BLaER1 treated with 17β-estradiol and CSF1 and Interleukin-3, amounts not matched to agents 10 nM and 100 nM (cell line): ENCODE data around the gene DMD.

Experiments
- H3K27ac ChIP-seq, 11 experiments: shearing (Covaris generic); formaldehyde crosslinking; 2 replicates each; pipeline ENCODE4 v1.8.1; 2022
- H3K27me3 ChIP-seq, 11 experiments: shearing (Covaris generic); formaldehyde crosslinking; 2 replicates each; pipeline ENCODE4 v1.8.1; 2022
- H3K36me3 ChIP-seq, 11 experiments: shearing (Covaris generic); formaldehyde crosslinking; 2 replicates each; pipeline ENCODE4 v1.8.1; 2022
- H3K4me1 ChIP-seq, 10 experiments: shearing (Covaris generic); formaldehyde crosslinking; 2 replicates each; pipeline ENCODE4 v1.8.1; 2022
- H3K4me2 ChIP-seq, 11 experiments: shearing (Covaris generic); formaldehyde crosslinking; 2 replicates each; pipeline ENCODE4 v1.8.1; 2022
- H3K4me3 ChIP-seq, 10 experiments: shearing (Covaris generic); formaldehyde crosslinking; 2 replicates each; pipeline ENCODE4 v1.8.1; 2022
- H3K9ac ChIP-seq, 11 experiments: shearing (Covaris generic); formaldehyde crosslinking; 2 replicates each; pipeline ENCODE4 v1.8.1; 2022
- H3K9me3 ChIP-seq, 11 experiments: shearing (Covaris generic); formaldehyde crosslinking; replicated peaks in 1 of 11; 2 replicates each; pipeline ENCODE4 v1.8.1; 2022
- H4K20me1 ChIP-seq, 11 experiments: shearing (Covaris generic); formaldehyde crosslinking; 2 replicates each; pipeline ENCODE4 v1.8.1; 2022
- Cebpa-rat ChIP-seq, 11 experiments: shearing (Covaris generic); IDR thresholded peaks; 2 replicates each; pipeline ENCODE4 v1.8.1; 2022

The DMD gene

DNA sequence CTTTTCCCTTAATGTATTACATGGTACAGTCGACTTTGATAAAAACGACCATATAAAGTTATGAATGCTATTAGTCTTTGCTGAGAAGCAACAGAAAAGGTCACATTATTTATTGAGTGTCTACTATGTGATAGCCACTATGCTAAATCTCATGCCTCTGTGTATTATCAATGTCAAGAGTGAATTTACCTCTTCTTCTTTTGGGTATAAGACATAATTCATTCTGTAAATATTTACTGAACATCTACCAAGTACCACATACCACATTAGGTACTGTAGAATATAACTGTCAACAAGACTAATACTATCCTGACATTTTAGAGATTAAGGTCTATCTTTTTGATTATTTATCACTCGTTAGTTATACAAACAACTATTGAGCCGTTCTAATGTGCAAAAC, 1870.8 kb downstream of the DMD start:
- peaks cover 0 to 4% (median 0%) of the 10 kb centered on the region in 11 experiments; a peak in 1 of 22 replicates for H3K9me3 ChIP-seq
- H3K27ac ChIP-seq = no peak overlapping the region
- H3K27me3 ChIP-seq = peaks cover 51 to 86% (median 74%) of the 10 kb centered on the region in 11 experiments
- no peaks in the 10 kb centered on the region for H3K4me1 ChIP-seq
- H3K4me2 ChIP-seq = no peak overlapping the region
- no peak overlapping the region for H3K4me3 ChIP-seq
- TF ChIP-seq Cebpa-rat (IDR thresholded peaks at IDR 0.05) = no peak
- H3K36me3 ChIP-seq = no peaks in the 10 kb centered on the region
- H3K9ac ChIP-seq = no peak overlapping the region
- H4K20me1 ChIP-seq = no peaks in the 10 kb centered on the region

- no peaks in the 10 kb centered on the region for H3K4me1 ChIP-seq
- H3K9me3 ChIP-seq = peaks cover 0 to 4% (median 0%) of the 10 kb centered on the region in 11 experiments; a peak in 1 of 22 replicates
- H3K9ac ChIP-seq = no peak overlapping the region
- no peaks in the 10 kb centered on the region for H3K36me3 ChIP-seq
- no peaks in the 10 kb centered on the region for H4K20me1 ChIP-seq
- H3K27ac ChIP-seq = no peak overlapping the region
- H3K4me2 ChIP-seq = no peak overlapping the region
- peaks cover 48 to 86% (median 73%) of the 10 kb centered on the region in 11 experiments for H3K27me3 ChIP-seq
- no peak overlapping the region for H3K4me3 ChIP-seq
- TF ChIP-seq Cebpa-rat (IDR thresholded peaks at IDR 0.05) = no peak
Observed at GRCh38 chrX:31338991-31339350, 1872.4 kb downstream of the DMD start.

GRCh38 chrX:31337332-31337731, 1874.0 kb downstream of the DMD start:
- Histone ChIP-seq H3K4me3 (no peak overlapping the region), H3K9ac (no peak overlapping the region), H3K4me2 (no peak overlapping the region), H3K9me3 (peaks cover 0 to 4% (median 0%) of the 10 kb centered on the region in 11 experiments; a peak in 1 of 22 replicates), H3K36me3 (no peaks in the 10 kb centered on the region), H3K4me1 (no peaks in the 10 kb centered on the region), H4K20me1 (no peaks in the 10 kb centered on the region), H3K27me3 (peaks cover 57 to 88% (median 78%) of the 10 kb centered on the region in 11 experiments), H3K27ac (no peak overlapping the region)
- no peak for TF ChIP-seq Cebpa-rat (IDR thresholded peaks at IDR 0.05)

DNA sequence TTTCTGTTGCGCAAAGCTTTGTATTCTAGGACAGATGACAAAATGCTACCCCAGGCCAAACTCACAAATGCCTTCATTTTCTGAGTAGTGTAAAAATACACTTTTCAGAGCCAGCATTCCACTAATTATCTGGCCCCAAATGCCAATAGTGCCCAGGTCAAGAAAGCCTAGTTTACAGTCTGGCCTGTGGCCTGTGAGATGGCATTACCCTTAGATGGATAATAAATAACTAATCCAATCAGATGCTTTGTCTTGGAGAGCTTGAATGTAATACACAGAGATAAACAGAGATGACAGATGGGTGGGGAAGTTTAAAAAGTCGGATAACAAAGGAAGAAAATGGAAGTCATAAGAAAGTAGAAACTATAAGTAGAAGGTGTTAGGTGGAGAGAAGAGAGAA, 1874.9 kb downstream of the DMD start:
- Histone ChIP-seq H3K4me2 (no peak overlapping the region), H3K9ac (no peak overlapping the region), H3K4me3 (no peak overlapping the region), H3K4me1 (no peaks in the 10 kb centered on the region), H3K27ac (no peak overlapping the region), H4K20me1 (no peaks in the 10 kb centered on the region), H3K27me3 (peaks cover 63 to 88% (median 80%) of the 10 kb centered on the region in 11 experiments), H3K36me3 (no peaks in the 10 kb centered on the region), H3K9me3 (peaks cover 0 to 4% (median 0%) of the 10 kb centered on the region in 11 experiments; a peak in 1 of 22 replicates)
- no peak for TF ChIP-seq Cebpa-rat (IDR thresholded peaks at IDR 0.05)

GRCh38 chrX:31334997-31335396, 1876.4 kb downstream of the DMD start:
- no peak overlapping the region for H3K4me3 ChIP-seq
- no peak overlapping the region for H3K9ac ChIP-seq
- no peaks in the 10 kb centered on the region for H3K4me1 ChIP-seq
- no peak overlapping the region for H3K27ac ChIP-seq
- peaks cover 0 to 4% (median 0%) of the 10 kb centered on the region in 11 experiments; a peak in 1 of 22 replicates for H3K9me3 ChIP-seq
- peaks cover 70 to 98% (median 91%) of the 10 kb centered on the region in 11 experiments for H3K27me3 ChIP-seq
- H3K36me3 ChIP-seq = no peaks in the 10 kb centered on the region
- H3K4me2 ChIP-seq = no peak overlapping the region
- H4K20me1 ChIP-seq = no peaks in the 10 kb centered on the region
- TF ChIP-seq Cebpa-rat (IDR thresholded peaks at IDR 0.05) = no peak

DNA sequence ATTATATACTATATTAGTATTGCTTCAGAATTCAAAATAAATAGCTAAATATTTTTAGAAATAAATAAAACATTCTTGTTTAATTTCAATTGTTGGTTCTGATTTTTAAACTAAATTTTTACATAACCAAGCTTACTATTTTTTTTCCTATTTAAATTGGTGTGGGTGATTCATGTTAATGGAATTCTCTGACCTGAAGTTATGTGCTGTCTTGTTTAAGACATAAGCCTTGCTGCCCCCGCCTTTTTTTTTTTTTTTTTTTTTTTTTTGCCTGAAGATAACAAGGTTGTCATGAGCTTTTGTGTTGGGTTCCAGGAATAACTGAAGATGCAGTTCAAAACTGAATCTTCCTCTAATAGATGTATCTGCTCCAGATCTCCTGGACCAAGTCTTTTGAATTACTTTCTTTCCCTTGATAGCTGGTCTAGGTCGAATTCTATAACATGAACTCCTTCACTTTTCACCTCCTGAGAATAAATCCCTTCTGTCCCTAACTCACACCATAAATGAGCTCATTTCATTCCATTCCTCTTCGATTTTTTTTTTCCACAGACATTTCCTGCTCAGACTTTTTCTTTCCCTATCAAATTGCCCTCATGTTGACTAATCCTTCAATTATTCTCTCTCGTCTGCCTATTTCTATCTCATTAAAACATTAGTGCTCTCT, 1878.1 kb downstream of the DMD start:
- no peaks in the 10 kb centered on the region for H3K36me3 ChIP-seq
- peaks cover 80 to 100% (median 97%) of the 10 kb centered on the region in 11 experiments for H3K27me3 ChIP-seq
- no peak overlapping the region for H3K4me2 ChIP-seq
- H3K9ac ChIP-seq = no peak overlapping the region
- H3K9me3 ChIP-seq = peaks cover 0 to 4% (median 0%) of the 10 kb centered on the region in 11 experiments; a peak in 1 of 22 replicates
- no peak for TF ChIP-seq Cebpa-rat (IDR thresholded peaks at IDR 0.05)
- no peak overlapping the region for H3K27ac ChIP-seq
- no peaks in the 10 kb centered on the region for H3K4me1 ChIP-seq
- no peaks in the 10 kb centered on the region for H4K20me1 ChIP-seq
- no peak overlapping the region for H3K4me3 ChIP-seq

DNA sequence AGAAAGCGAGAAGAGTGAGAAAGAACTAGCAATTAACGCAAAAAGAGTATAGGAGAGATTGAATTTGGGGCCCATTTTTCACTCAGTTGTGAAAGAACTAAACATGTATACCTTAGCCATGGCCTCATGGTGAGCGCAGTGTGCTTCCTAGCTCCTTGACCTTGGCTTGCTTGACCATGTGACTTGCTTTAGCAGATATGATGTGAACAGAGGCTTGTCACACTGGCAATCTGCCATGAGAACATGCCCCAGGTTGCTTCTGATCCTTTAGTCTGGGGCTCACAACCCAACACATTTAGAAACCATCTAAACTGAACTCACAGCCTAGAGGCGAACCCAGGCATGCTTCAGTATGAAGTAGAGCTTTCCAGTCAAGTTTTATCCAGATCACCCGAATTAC, 1879.4 kb downstream of the DMD start:
- no peak for TF ChIP-seq Cebpa-rat (IDR thresholded peaks at IDR 0.05)
- Histone ChIP-seq H3K9me3 (no peaks in the 10 kb centered on the region; a peak in 2 of 22 replicates), H3K4me2 (no peak overlapping the region), H3K27me3 (peaks cover 81 to 100% (median 97%) of the 10 kb centered on the region in 11 experiments), H3K36me3 (no peaks in the 10 kb centered on the region), H3K4me1 (no peaks in the 10 kb centered on the region), H4K20me1 (no peaks in the 10 kb centered on the region), H3K4me3 (no peak overlapping the region), H3K27ac (no peak overlapping the region), H3K9ac (no peak overlapping the region)

DNA sequence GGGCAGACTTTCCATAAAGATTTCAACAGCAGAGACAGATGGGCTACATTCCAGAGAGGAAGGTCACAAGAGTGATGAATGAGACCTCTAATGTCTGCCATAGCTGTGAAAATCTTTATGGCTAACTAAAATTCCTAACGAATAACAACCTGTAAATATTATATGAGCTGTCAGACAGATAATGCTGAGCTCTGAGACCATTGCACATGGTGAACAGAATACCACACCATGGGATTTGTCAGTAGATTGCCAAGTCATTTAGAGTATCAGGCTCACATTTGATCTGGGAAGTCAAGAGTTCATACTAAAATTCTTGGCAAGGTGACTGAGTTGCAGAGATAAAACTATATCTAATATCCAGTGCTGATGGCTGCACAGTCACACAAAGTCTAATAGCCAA, 1880.3 kb downstream of the DMD start:
- H3K4me3 ChIP-seq = no peak overlapping the region
- peaks cover 85 to 100% (median 97%) of the 10 kb centered on the region in 11 experiments for H3K27me3 ChIP-seq
- H3K4me1 ChIP-seq = no peaks in the 10 kb centered on the region
- H3K9me3 ChIP-seq = no peaks in the 10 kb centered on the region; a peak in 2 of 22 replicates
- no peak for TF ChIP-seq Cebpa-rat (IDR thresholded peaks at IDR 0.05)
- H3K9ac ChIP-seq = no peak overlapping the region
- H3K27ac ChIP-seq = no peak overlapping the region
- H4K20me1 ChIP-seq = no peaks in the 10 kb centered on the region
- no peaks in the 10 kb centered on the region for H3K36me3 ChIP-seq
- H3K4me2 ChIP-seq = no peak overlapping the region

DNA sequence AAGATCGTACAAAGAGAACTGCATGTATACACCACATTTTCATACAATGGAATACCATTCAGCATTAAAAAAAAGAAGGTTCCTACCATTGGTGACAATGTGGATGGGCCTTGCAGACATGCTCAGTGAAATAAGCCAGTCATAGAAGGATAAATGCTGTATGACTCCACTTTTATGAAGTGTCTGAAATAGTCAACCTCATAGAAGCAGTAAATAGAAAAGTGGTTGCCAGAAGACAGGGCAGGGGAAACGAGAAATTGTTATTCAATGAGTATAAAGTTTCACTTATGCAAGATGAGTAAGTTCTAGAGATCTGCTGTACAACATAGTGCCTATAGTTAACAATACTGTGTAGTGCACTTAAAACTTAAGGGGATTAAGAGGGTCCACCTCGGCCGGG, 1882.1 kb downstream of the DMD start:
- no peak for TF ChIP-seq Cebpa-rat (IDR thresholded peaks at IDR 0.05)
- H3K27me3 ChIP-seq = peaks cover 94 to 100% (median 98%) of the 10 kb centered on the region in 11 experiments
- no peaks in the 10 kb centered on the region for H4K20me1 ChIP-seq
- no peaks in the 10 kb centered on the region; a peak in 1 of 22 replicates for H3K9me3 ChIP-seq
- no peak overlapping the region for H3K4me2 ChIP-seq
- peaks cover 0 to 12% (median 0%) of the 10 kb centered on the region in 10 experiments; a peak in 4 of 20 replicates for H3K4me1 ChIP-seq
- H3K4me3 ChIP-seq = no peak overlapping the region
- no peak overlapping the region for H3K27ac ChIP-seq
- no peak overlapping the region for H3K9ac ChIP-seq
- no peaks in the 10 kb centered on the region for H3K36me3 ChIP-seq
